ENCODE data around the gene ATP2B1.
"Not testable (repeated sequence)": the region's sequence is repeated elsewhere in the genome, so short reads cannot be mapped to it uniquely, and the experiment has no call there.

Gene ATP2B1

DNA sequence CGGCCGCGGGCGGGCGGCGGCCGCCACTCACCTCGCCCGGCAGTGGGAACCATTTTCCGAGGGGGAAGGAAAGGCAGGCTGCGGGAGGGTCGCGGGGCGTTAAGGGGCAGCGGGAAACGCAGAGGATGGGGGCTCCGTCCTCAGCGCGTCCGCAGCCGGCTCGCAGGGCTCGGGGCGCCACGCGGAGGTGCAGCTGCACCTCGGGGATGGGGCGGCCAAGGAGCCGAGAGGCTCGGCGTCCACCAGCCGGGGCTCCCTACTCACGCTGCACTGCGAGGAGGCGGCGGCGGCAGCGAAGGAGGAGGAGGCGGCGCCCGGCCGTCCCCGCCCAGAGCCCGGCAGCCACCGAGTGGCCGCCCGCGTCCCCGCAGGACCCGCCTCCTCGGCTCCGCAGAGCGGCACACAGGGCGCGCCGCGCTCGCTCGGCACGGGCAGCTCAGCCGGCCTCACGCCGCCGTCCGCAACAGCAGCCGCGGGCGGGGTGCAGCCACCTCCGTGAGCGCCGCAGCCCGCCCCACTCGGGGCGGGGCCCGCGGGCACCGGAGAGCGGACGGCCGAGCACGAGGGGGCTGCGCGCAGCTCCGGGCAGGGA, at the start of gene ATP2B1:
Gene ATP2B1, minus strand, starts transcription at position 274 of the 592 bp plus-strand sequence. CDS start 52,952 bp downstream, outside the sequence.
- DNase-seq: peak; percentile 88

DNA sequence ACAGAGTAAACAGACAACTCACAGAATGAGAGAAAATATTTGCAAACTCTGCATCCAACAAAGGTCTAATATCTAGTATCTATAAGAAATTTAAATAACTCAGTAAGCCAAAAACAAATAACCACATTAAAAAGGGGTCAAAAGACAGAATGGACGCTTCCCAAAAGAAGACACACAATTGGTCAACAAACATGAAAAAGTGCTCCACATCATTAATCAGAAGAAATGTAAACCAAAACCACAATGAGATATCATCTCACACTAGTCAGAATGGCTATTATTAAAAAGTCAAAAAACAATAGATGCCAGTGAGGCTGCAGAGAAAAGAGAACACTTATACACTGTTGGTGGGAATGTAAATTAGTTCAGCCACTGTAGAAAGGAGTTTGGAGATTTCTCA, 49.3 kb upstream of the ATP2B1 start:
- not testable (repeated sequence) for DNase-seq

DNA sequence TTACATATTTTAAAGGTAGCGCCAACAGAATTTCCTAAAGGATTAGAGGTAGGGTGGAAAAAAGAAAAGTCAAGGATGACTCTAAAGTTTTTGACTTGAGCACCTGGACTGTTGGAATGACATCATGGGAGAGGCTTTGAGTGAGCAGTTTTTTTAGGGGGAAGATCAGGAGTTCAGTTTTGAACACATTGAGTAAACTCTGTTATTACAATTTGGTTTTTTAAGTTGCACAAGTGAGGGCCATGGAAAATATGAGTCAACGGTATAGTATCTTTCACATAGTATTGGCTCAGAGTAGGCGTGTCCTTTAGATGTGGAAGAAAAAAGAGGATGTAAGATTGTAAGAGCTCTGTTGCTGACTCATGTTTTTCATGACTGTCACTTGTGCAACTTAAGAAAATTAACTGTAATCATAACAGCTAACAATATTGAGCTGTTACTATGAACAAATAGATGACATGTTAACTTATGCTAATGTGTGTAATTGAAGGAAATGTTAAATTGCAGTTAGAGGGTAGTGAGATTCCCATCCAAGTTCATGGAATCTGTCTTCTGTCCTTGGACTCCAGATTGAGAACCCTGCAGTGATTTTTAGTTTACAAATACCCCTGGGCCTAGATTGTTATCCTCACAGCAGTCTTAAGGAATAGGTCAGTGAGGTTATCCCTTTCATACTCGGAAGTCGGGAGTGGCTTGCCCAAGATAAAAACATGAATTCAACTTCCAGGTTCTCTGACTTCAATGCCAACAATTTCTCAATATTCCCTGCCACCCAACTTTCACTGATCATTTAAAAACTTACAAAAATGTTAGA, 48.2 kb upstream of the ATP2B1 start:
- DNase-seq: peak; percentile 94

DNA sequence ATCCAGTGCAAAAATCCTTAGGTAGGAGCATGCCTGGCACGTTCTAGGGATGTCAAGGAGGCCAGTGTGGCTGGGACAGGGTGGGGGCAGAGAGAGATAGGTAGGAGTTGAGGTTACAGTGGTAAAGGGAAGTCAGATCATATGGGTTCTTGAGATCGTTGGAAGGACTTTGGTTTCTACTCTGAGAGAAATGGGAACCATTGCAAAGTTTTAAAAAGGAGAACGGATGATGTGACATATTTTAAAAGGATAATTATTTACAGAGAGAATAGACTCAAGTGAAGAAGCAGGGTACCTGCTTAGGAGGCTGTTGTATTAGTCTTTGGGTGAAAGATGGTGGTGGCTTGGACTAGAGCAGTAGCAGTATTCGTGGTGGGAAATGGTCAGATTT, 47.6 kb upstream of the ATP2B1 start:
- DNase-seq: no peak

DNA sequence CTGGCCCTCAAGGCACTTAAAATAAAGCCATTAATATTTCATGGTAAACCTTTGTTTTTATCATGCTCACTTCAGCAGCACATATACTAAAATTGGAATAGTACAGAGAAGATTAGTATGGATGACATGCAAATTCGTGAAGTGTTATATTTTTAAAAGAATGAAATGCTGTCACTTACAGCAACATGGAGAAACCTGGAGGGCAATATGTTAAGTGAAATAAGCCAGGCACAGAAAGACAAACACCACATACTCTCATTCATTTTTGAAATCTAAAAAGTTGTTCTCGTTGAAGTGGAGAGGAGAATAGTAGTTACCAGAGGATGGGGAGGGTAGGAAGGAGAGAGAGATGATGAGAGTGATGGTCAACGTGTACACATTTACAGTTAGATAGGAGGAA, 45.4 kb upstream of the ATP2B1 start:
- DNase-seq: no peak

DNA sequence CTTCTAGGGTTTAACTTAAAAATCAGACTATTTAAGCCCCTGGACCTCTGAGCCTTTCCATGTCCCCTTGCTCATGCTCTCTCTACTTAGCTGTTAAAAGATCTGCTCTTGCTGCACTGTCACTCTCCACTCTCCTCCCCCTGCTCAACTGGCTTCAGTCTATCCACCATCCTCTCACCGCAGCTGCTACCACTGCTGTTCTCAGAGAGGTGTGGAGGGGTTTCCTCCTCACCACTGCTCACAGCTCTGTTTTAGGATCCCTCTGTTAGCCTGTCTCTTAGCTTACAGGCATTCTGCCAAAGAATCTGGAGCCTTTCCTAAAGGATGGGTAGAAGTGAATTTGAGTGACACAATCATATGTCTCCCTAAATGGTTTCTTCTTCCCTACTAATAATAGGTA, 43.7 kb upstream of the ATP2B1 start:
- no peak for DNase-seq

DNA sequence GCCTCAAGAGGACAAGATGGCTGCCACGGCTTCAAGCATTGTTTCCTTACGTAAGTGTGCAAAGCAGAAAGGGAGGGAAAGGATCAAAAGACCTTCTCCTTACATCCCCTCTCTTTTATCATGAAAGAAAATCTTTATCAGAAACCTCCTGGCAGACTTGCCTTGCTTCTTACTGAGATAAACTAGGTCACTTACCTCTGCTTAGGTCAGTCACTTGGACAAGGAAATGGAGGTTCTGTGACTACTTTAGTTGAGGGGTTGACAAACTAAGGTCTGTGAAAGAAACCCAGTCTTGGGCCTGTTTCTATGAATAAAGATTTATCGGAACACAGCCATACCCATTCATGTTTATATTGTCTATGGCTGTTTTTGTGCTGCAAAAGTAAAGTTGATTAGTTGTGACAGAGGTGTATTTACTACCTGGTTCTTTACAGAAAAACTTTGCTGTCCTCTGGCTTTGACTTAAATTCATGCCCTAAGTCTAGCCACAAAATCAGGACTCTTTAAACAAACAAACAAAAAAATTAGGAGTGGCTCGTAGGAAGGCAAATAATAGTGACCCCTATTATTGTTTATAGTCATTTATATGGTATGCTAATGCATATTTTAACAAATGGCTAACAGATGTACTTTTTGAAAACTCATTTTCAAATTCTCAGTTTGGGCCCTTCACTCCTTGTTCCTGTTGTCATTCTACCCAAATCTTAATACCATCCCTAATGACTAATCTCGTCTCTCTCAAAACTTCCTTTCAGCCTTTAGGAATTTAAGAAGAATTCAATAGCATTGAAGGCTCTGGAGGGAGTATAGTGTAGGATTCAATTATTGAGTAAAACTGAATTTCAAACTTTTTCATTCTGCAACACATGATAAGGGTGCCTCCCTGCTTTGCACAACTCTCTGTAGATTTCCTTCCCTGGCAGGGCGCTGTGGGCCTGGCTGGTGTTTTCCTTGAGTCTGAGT, 42.0 kb upstream of the ATP2B1 start:
- no peak for DNase-seq

DNA sequence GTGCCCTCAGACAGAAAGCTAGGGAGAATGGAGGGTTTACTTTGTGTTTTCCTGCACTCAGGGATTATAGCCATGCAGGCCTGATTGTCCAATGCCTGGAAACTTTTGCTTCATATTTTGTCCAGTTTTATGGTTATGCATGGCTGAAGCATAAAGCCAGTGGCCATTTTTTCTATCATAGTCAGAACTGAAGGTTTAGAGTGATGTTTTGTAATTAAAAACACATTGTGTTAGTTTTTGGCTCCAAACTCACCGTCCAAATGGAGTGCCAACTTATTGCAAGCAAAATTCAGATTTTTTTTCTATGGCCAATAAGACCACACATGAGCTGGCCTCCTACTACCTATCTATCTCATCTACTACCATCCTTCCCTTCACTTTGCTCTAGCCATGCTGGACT, 40.2 kb upstream of the ATP2B1 start:
- DNase-seq: no peak

DNA sequence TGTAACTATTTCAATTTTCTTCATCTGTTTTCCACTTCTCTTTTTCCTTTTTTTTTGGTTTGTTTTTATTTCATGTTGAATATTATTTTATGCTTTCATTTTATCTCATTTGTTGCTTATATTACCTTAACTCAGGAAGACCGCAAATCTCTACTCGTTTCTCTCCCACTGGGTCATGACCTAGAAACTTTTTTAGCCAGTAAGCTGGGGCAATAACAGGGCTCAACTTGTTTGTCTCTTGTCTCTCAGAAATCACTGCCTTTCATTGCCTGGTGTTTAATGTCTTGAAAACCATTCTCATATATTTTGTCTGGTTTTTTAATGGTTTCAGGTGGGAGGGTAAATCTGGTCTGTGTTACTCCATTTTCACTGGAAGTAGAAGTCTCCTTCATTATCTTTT, 36.6 kb upstream of the ATP2B1 start:
- DNase-seq: no peak

DNA sequence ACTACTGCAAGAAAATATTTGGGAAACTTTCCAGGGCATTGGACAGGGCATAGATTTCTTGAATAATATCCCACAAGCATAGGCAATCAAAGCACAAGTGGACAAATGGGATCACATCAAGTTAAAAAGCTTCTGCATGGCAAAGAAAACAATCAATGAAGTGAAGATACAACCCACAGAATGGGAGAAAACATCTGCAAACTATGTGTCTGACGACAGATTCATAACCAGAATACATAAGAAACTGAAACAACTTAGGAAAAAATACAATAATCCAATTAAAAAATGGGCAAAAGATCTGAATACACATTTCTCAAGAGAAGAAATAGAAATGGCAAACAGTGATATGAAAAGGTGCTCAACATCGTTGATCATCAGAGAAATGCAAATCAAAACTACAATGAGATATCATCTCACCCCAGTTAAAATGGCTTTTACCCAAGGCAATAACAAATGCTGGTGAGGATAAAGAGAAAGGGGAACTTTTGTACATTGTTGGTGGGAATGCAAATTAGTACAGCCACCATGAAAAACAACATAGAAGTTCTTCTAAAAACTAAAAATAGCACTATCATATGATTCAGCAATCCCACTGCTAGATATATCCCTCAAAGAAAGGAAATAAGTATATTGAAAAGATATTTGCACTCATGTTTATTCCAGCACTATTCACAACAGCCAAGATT, 33.8 kb upstream of the ATP2B1 start:
- DNase-seq: no peak

DNA sequence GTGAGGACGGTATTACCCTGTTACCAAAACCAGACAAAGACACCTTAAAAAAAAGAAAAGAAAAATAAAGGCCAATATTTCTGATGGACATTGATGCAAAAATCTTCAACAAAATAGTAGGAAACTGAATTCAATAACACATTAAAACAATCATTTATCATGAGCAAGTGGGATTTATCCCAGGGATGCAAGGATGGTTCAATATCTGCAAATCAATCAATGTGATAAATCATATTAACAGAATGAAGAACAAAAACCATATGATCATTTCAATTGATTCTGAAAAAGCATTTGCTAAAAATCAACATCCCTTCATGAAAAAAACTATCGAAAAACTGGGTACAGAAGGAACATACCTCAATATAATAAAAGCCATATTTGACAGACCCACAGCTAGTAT, 32.3 kb upstream of the ATP2B1 start:
- no peak for DNase-seq

DNA sequence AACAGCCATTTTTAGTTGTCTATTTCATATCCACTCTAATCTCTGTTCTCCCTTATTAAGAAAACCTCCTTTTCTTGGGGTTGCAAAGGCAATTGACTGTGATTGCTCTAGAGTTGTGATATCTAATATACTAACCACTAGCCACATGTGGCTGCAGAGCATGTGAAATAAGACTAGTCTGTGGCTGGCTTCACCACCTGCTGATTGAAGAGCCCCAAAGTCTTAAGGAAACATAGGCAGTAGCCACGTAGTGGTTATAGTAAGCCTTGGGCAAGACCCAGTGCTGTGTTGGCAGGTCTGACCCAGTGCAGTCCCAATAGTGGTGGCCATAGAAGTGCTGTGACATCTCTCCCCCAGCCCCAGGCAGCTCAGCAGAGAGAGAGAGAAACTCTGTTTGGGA, 28.4 kb upstream of the ATP2B1 start:
- no peak for DNase-seq

DNA sequence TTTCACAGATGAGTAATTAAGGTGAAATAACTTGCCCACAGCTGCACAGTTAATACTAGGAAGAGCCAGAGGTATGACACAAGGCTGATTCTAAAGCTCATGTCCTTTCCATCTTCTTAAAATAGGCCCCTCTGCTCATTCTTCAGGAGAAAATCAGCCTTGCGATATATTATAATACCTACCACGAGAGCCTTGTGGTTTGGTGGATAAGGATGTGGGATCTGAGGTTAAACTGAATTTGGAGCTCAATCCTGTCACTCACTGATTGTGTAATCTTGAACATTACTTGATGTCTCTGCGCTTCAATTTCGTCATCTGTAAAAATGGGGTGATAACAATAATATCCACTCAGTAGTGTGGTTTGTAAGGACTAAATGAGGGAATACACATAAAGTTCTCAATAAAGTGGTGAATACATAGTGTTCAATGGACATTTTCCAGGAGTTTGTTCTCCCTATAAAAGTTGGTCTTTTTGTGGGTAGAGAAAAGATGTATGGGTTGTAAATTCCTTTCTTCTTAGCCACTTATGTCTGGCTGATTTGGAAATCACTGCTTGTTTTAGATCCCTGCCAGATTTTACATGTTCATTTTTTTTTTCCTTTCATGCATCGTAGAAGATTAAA, 25.1 kb upstream of the ATP2B1 start:
- peak; percentile 43 for DNase-seq

DNA sequence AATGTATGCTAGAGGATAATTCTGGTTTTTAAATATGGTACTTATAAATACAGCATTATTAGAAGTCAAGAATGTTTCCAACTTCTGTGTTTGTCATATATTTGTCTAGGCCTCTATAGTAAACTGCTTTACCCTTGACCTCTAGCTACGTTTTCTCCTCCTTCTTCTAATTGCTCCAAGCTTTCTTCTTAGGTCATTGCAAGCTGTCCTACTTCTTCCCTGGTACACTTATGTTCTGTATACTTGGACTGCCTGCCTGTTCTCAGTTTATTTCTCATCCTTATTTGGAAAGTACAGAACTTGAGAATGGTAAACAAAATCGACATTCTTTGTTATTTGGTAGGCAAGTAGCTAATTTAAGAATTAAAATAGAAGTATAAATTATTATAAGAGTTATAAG, 23.9 kb upstream of the ATP2B1 start:
- no peak for DNase-seq

DNA sequence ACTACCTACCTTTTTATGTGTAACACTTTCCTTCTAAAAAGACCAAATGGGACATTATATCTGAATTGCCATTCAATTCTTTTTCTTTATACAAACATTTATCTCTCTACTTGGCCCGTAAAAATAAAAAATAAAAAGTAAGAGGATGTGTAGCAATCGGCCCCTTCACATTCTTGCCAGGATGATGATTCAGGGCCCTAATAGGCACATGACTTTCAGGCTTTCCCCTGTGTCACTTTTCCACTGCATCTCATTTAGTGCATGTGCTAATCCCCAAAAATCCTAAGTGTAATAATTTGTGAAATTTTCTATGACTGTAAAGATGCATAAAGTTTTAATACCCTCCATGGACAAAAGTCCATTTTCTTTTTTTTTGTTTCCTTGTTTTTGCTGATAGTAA, 23.0 kb upstream of the ATP2B1 start:
- no peak for DNase-seq

DNA sequence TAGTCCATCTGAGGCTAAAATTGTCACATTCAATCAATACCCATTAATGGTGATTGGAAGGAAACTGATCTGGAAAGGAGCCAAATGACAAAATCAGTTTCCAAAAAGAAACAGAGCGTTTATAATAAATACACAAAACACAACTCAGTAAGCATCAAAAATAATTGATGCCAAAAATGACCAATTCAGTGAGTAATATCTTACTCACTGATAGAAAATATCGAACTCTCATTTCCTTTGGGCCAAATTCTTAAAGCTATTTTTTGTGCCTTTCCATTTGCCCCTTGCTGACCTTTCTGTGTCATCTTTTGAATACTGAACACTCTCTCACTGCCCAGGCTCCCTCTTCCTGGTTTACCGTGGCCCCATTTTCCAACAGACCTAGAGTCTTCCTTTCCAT, 22.5 kb upstream of the ATP2B1 start:
- DNase-seq: no peak

DNA sequence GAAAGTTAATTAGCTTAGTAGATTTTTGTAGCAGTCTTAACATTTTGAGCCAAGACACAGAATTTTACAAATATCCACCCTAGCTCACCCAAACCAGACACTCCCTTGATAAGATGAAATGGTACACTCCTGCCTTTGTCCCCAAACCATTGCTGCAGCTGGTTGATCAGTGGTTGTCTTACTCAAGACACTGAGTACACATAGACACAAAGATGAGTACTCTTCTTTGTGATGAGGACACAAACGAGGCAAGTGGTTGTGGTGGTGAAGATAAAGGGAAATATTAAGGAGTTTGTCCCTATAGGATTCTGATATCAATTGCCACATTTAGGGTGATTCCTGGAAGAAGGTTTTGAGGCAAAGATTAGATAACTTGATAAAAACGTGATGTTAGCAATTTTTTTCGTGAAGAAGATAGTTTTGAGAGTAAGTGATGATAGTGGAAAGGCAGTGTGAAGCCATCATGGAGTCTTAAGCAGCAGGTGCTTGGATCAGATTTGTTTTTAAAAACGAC, 21.4 kb upstream of the ATP2B1 start:
- no peak for DNase-seq

DNA sequence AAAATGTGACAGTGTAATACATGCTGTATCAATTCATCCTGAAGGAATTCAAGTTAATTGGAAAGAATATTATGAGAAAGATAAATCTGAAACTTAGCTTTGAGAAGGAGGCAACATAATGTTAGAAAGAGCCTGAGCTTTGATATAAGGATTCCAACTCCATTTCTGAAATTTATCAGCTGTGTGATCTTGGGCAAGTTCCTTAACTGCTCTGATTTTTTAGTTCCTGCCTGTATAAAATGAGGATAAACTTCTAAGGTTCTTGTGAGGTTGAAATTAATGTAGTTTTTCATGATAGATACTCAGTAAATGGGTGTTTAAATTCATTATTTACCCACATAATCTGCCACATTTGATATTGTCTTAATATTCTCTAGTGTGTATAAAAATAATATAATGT, 14.6 kb upstream of the ATP2B1 start:
- DNase-seq: no peak

DNA sequence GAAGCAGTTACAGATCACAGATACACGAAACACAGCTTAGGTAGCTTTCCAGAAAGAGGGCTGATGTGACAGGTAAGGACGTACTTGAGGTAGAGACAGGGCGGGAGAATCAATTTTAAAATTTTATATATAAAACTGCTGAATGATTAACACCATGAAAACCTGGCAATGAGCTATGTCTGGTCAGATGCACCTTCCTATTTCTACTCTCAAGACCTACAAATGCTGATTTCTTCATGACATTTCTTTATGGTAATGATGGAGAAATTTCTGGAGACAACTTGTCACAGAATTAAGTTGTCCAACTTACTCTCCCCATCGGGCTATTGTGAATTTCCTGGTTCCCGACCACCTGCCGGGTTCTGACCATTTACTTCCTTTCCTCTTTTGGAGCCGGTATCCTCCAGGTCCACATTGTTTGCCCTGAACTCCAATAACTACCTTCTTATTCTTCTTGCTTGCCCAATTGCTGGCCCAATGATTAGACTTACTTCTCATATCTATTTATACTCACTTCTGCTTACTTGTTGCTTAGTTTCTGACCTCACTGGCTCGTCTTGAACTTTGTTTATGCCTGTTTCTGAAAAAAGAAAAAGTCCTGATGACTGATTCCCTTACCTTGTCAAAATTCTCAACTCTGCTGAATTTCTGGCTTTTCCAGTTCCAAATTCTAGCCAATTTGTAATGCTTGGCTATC, 12.8 kb upstream of the ATP2B1 start:
- no peak for DNase-seq

DNA sequence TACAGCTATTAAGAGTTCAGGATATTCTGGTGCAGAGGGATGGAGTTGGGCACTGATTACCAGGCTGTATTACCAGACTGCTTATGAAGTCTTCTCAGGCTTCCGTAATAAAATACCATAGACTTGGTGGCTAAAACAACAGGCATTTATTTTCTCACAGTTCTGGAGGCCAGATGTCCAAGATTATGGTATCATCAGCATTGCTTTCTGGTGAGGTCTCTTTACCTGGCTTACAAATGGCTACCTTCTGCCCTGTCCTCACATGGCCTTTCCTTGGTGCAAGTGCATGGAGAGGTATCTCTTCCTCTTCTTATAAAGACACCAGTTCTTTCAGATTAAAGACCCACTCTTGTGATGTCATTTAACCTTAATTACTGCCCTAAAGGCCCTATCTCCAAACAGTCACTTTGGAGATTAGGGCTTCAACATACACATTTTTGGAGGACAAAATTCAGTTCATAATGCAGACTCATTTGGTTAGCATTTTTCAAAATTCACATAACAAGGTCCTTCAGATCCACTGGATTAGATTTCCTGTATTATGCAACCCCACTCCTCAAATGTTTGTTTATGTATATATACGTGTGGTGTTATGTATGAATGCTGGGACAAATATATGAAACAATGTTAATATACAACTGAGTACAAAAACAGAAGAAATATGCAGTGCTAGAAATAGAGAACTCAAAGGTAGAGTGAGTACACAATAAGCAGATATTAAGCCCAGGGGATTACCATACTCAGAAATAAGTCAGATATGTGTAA, 9.3 kb upstream of the ATP2B1 start:
- no peak for DNase-seq

DNA sequence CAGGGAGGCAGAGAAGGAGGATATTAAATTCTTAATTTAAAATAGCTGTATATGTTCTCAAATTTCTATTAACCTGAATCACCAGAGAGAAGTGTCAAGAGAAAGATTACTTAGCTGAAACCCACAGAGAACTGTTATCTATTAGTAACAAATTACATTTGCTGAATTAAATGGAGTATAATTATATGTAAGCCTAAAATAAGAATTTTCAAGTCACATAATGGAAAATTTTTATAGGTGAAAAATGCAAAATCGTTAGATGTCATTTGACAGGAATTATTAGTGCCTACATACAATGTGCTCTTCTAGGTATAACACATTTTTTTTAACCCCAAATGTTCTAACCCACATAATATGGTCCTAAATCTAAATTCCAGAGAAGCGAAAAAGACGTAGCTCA, 4.1 kb upstream of the ATP2B1 start:
- no peak for DNase-seq

Data from CD4-positive, alpha-beta T cell treated with Interleukin-4 for 4 hours (primary cell).